SU-DHL-6 (cell line): ENCODE results near the gene TAS2R60.
"Not testable (repeated sequence)": the region's sequence is repeated elsewhere in the genome, so short reads cannot be mapped to it uniquely, and the experiment has no call there.

ENCODE experiments used
- H2AFZ ChIP-seq: fragments of 200-600 bp; sonication (generic); 2 replicates; pipeline ENCODE4 v1.6.1; 2014; ENCODE audit warnings: low read depth, mild to moderate bottlenecking, moderate library complexity, mixed read lengths, antibody characterized with exemption, low read length; ENCODE audit not compliant: severe bottlenecking
- H3F3A ChIP-seq: fragments of 200-600 bp; shearing (Covaris generic); 2 replicates; pipeline ENCODE4 v1.6.0; 2016; ENCODE audit warnings: antibody characterized with exemption, mild to moderate bottlenecking; ENCODE audit not compliant: insufficient read depth
- H3K27ac ChIP-seq: fragments of 200-600 bp; sonication (generic); 2 replicates; pipeline ENCODE4 v1.5.1; 2016; ENCODE audit warnings: low read depth, mild to moderate bottlenecking, low read length, moderate library complexity, mixed read lengths
- H3K27me3 ChIP-seq: fragments of 200-600 bp; sonication (generic), shearing (Covaris generic); 2 replicates; pipeline ENCODE4 v1.6.0; 2014; ENCODE audit warnings: mild to moderate bottlenecking, low read length
- H3K36me3 ChIP-seq: fragments of 200-600 bp; sonication (generic); 2 replicates; pipeline ENCODE4 v1.6.1; 2014; ENCODE audit warnings: mild to moderate bottlenecking, low read length, mixed read lengths
- H3K4me2 ChIP-seq: fragments of 300-600, 200-600 bp; shearing (Covaris generic), sonication (generic); 2 replicates; pipeline ENCODE4 v1.6.0; 2014; ENCODE audit warnings: low read length, low read depth, mild to moderate bottlenecking; ENCODE audit not compliant: poor library complexity, severe bottlenecking
- H3K4me3 ChIP-seq: fragments of 200-600 bp; sonication (generic); 2 replicates; pipeline ENCODE4 v1.5.1; 2014; ENCODE audit warnings: antibody characterized with exemption, low read length, mild to moderate bottlenecking, mixed read lengths; ENCODE audit not compliant: insufficient read depth, poor library complexity, severe bottlenecking
- H3K79me2 ChIP-seq: fragments of 200-600 bp; sonication (generic); 2 replicates; pipeline ENCODE4 v1.6.1; 2014; ENCODE audit warnings: mild to moderate bottlenecking, low read length, moderate library complexity; ENCODE audit not compliant: insufficient read depth
- H3K9ac ChIP-seq: fragments of 200-600 bp; sonication (generic); 2 replicates; pipeline ENCODE4 v1.7.0; 2014; ENCODE audit warnings: mild to moderate bottlenecking, low read length
- H3K9me2 ChIP-seq: fragments of 200-600 bp; sonication (generic); replicated peaks from 2 replicates; pipeline ENCODE4 v1.6.1; 2014; ENCODE audit warnings: low read length; ENCODE audit not compliant: insufficient read depth
- H3K9me3 ChIP-seq: fragments of 200-600 bp; sonication (generic); 2 replicates; pipeline ENCODE4 v1.6.1; 2014; ENCODE audit warnings: low read length, mixed read lengths; ENCODE audit not compliant: insufficient read depth
- H4K20me1 ChIP-seq: fragments of 200-600 bp; sonication (generic); 2 replicates; pipeline ENCODE4 v1.6.1; 2014; ENCODE audit warnings: low read depth, mild to moderate bottlenecking, antibody characterized with exemption, low read length, moderate library complexity, mixed read lengths
- CTCF ChIP-seq: fragments of 200-600 bp; sonication (generic); IDR thresholded peaks from one replicate; pipeline ENCODE4 v1.5.1; 2017; ENCODE audit warnings: antibody characterized with exemption, mild to moderate bottlenecking, low read length, moderate library complexity; ENCODE audit not compliant: insufficient read depth, poor library complexity, severe bottlenecking
- EZH2phosphoT487 ChIP-seq: fragments of 200-600 bp; sonication (generic), shearing (Covaris generic); conservative IDR thresholded peaks from 2 replicates; pipeline ENCODE4 v1.6.1; 2018; ENCODE audit warnings: mild to moderate bottlenecking, antibody characterized with exemption, low read length, moderate library complexity, mixed read lengths

Gene TAS2R60

GRCh38 chr7:143485094-143485493 is 41.8 kb downstream of the TAS2R60 start:
- no peaks in the 10 kb centered on the region for H3K9me3 ChIP-seq
- no peak overlapping the region for H2AFZ ChIP-seq
- no peaks in the 10 kb centered on the region for H3K9me2 ChIP-seq
- no peak overlapping the region for H3K9ac ChIP-seq
- no peaks in the 10 kb centered on the region for H3F3A ChIP-seq
- H3K4me2 ChIP-seq = no peak overlapping the region
- H3K4me3 ChIP-seq = no peak overlapping the region
- H3K79me2 ChIP-seq = no peaks in the 10 kb centered on the region
- H3K36me3 ChIP-seq = no peaks in the 10 kb centered on the region
- H3K27me3 ChIP-seq = no peaks in the 10 kb centered on the region
- TF ChIP-seq EZH2phosphoT487 = no peak
- TF ChIP-seq CTCF = no peak
- H4K20me1 ChIP-seq = no peaks in the 10 kb centered on the region
- no peak overlapping the region for H3K27ac ChIP-seq

- Histone ChIP-seq H3F3A (no peaks in the 10 kb centered on the region), H3K9me3 (no peaks in the 10 kb centered on the region), H3K79me2 (no peaks in the 10 kb centered on the region), H3K4me2 (no peak overlapping the region), H3K27ac (no peak overlapping the region), H3K4me3 (no peak overlapping the region), H3K9ac (no peak overlapping the region), H3K27me3 (no peaks in the 10 kb centered on the region), H4K20me1 (no peaks in the 10 kb centered on the region), H2AFZ (no peak overlapping the region), H3K36me3 (no peaks in the 10 kb centered on the region), H3K9me2 (no peaks in the 10 kb centered on the region)
- no peak for TF ChIP-seq CTCF
- TF ChIP-seq EZH2phosphoT487 = no peak
Observed at GRCh38 chr7:143485500-143485899, 42.2 kb downstream of the TAS2R60 start.

- H3F3A ChIP-seq, H3K9me3 ChIP-seq, H2AFZ ChIP-seq, H3K9me2 ChIP-seq, H3K27ac ChIP-seq, H3K9ac ChIP-seq, H3K36me3 ChIP-seq, H3K27me3 ChIP-seq, H3K4me2 ChIP-seq, H4K20me1 ChIP-seq, H3K79me2 ChIP-seq, H3K4me3 ChIP-seq: not testable (repeated sequence)
Observed at GRCh38 chr7:143486266-143486665, 43.0 kb downstream of the TAS2R60 start.

GRCh38 chr7:143487061-143487460 is 43.8 kb downstream of the TAS2R60 start:
- no peak overlapping the region for H2AFZ ChIP-seq
- no peak overlapping the region for H3K4me3 ChIP-seq
- H3K4me2 ChIP-seq = no peak overlapping the region
- no peak overlapping the region for H3K9ac ChIP-seq
- H3K9me2 ChIP-seq = no peaks in the 10 kb centered on the region
- H3K79me2 ChIP-seq = no peaks in the 10 kb centered on the region
- no peaks in the 10 kb centered on the region for H3K36me3 ChIP-seq
- H3K27ac ChIP-seq = no peak overlapping the region
- no peaks in the 10 kb centered on the region for H4K20me1 ChIP-seq
- H3K27me3 ChIP-seq = no peaks in the 10 kb centered on the region
- H3F3A ChIP-seq = no peaks in the 10 kb centered on the region
- no peaks in the 10 kb centered on the region for H3K9me3 ChIP-seq
- TF ChIP-seq EZH2phosphoT487 (no peak), CTCF (no peak)
